HG03280 (cell line): ENCODE measurements around the gene POLR3F.
"Not testable (repeated sequence)": the region's sequence is repeated elsewhere in the genome, so short reads cannot be mapped to it uniquely, and the experiment has no call there.

Source experiments
- ATAC-seq: cut with Tn5 transposase; IDR thresholded peaks from one replicate; pipeline ENCODE4 v1.9.1; 2021; ENCODE audit warnings: mild to moderate bottlenecking, moderate library complexity; ENCODE audit not compliant: unreplicated experiment

The POLR3F gene, protein sequence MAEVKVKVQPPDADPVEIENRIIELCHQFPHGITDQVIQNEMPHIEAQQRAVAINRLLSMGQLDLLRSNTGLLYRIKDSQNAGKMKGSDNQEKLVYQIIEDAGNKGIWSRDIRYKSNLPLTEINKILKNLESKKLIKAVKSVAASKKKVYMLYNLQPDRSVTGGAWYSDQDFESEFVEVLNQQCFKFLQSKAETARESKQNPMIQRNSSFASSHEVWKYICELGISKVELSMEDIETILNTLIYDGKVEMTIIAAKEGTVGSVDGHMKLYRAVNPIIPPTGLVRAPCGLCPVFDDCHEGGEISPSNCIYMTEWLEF

DNA sequence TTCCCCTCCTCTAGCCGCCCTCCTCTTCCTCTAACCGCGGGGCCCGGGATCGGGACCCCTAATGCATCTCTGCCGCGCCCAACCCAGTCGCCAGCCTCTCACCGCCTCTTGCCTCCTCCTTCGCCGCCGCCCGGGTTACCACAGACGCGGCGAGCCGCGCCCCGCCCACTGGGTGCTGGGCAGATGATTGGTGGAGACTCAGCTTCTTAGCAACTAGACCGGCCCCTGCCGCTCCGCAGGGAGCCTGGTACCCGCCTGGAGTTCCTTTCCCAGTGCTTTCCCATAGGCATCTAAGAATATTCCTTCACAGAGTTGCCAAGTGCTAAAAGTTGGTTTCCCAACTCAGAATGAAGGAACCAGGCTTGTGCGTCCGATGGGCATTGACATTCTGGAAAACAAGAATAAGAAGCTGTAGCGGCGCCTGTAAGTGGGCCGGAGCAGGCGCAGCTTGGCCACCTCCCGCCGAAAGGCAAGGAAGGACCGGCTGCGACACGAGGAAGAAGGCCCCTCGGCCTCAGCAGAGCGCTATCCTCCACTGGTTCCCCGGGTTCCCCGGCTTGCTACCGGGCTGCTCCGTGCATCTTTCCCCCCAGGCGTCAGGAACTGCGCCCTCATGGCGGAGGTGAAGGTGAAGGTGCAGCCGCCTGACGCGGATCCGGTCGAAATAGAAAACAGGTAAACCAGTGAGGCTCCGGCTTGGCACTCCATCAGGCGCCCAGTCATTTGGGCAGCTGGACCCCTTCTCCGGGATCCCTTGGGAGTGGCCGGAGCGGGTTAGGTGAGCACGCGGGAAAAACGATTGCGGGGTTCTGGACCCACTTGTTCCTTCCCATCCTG lies at the start of gene POLR3F, which contains the start of gene DZANK1:
Gene POLR3F (plus strand): TSS at position 497 of the 837 bp plus-strand sequence. CDS start 117 bp downstream, at position 614.
Gene DZANK1 (minus strand): TSS at position 137 of the 837 bp plus-strand sequence. CDS start 1,672 bp downstream, outside the sequence.
- peak; percentile 99 for ATAC-seq

DNA sequence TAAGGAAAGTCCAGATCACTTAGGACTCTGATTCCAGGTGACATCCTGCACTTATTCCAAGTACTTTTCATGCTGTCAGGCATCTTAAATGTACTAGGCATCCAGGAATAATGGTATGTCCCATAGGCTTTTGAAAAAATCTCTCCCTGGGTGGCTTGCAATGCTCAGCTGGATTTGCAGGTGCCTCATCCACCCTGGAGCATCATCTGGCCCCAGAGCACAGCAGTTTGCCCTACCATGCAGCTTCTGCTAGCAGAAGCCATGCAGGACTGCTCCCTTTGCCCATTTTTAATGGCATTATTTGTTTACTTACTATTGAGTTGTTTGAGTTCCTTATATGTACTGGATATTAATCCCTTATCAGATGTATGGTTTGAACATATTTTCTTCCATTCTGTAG lies 45.6 kb upstream of the POLR3F start:
- ATAC-seq, result no peak

DNA sequence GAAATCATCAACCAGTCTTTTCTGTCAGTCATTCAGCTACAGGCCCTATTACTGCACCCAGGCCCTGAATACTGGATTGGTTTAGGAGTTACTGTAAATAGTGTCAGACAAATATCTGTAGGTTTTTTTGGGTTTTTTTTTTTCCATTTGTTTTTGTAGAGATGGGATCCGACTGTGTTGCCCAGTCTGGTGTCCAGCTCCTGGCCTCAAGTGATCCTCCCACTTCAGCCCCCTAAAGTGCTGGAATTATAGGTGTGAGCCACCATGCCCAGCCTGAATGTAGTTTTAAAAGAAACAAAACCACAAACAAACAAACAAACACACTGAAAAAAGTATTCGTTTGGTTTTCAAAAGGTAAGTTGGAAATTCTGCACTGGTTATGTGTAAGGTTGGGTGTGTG lies 40.0 kb upstream of the POLR3F start:
- no peak for ATAC-seq

DNA sequence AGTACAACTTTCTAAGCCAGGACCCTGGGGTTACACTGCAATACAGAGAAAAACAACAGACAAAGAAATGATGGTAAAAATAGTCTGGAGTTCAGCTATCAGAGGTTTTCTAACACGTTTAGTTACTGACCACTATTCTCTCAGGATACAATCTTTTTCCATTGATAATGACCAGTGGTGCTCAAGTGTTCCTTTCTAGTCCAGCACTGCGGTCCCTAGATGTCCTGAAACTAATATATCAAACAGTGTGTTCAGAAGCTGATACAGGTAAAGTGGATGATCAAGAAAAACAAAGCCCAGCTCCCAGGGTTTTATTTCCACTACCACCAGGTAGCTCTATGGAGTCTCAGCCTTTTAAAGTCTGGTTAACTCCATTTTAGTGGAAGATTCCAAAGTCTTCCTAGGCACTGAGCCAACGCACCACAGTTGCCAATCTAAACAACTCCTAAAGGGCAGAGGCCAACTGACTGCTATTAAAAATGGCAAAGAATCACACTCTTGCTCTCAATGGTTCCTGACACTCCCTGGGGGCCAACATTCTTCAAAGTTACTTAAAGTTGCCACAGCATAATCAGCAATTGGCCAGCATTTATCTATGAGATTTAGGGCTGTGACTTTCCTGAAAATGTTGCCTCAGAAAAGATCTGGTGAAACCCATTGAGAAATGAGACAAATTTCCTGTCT lies 38.6 kb upstream of the POLR3F start:
- ATAC-seq, result no peak

DNA sequence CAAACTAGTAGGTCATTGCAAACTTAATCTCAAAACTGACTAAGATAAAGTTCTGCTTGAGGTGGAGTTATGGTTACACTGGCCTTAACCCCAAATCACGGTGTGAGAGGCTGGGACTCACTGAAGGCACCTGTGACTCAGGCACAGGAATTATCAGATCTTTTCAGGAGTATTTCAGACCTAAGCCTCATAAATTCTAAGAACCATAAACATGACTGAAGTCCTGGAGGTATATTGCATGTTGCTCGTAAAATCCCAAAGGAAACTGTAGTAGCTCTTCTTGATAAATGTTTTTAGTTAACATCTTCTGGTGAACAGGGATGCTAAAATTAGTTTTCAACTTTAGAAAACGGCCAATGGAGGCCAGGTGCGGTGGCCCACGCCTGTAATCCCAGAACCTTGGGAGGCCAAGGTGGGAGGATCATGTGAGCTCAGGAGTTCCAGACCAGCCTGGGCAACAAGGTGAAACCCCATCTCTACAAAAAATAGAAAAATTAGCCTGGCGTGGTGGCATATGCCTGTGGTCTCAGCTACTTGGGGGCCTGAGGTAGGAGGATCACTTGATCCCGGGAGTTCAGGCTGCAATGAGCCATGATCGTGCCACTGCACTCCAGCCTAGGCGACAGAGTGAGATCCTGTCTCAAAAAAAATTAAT lies 36.9 kb upstream of the POLR3F start:
- ATAC-seq, result no peak

DNA sequence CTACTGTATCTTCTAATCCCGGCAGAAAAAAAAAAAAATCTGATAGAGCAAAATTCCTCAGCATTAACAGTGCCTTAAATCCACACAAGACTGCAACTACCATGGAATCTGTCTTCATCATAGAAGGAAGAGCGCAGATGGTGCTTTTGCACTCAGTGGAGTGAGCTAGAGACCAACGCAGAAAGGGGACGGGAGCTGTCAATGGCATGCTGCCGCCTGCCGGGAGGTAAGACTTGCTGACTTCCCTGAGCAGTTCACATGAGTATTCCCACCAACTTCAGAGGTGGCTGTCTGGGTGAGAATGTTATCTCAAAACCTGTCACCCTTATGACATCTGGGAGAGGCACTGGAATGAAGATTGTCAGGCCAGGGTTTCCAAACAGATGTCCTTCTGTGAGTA lies 36.0 kb upstream of the POLR3F start:
- no peak for ATAC-seq

DNA sequence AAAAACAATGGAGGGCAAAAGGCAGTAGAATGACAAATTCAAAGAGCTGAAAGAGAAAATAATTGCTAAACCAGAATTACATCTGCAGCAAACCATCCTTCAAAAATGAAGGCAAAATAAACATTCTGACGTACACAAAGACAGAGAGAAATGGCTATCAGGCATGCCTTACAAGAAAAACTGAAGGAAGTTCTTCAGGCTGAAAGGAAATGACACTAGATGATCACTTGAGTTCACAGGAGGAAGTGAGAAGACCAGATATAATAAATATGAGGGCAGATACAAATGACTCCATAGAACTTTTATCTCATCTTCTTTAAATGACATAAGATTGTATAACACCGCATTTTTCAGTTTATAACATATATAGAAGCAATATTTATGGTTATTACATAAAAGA lies 30.3 kb upstream of the POLR3F start:
- ATAC-seq, result no peak

DNA sequence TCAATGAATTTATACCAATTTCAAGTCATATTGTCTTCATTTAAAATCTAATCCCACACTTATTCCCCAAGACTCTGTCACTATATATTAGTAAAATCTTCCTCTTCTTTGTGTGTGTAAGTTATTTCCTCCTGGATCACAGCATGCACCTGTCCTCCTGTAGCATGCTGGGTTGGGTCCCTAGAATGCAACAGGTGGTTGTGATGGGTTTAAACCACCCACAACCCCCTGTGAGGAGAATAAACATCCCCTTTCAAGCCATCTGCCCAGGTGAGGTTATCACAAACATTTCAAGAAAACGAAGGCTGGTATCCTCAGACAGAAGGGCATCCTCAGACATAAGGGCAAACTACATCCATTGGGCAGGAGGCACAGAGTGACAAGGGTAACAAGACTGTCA lies 26.8 kb upstream of the POLR3F start:
- no peak for ATAC-seq

DNA sequence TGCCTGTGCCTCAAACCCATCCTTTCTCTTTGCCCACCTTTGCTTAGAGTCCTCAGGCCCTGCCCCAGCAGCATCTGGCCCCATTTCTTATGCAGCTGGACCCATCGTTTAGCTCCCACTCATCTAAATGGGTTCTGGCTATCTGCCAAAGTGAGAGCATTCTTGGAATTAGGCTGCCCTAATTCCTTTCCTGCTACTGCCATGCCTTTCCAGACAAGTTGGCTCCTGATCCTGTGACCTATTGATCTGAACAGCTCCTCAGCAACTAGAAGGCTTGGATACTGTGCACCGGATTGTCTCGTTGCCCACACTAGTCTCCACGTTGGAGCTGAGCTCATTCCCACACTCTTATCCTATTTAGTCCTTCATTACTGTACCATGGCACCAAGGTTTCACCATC lies 23.3 kb upstream of the POLR3F start:
- no peak for ATAC-seq

DNA sequence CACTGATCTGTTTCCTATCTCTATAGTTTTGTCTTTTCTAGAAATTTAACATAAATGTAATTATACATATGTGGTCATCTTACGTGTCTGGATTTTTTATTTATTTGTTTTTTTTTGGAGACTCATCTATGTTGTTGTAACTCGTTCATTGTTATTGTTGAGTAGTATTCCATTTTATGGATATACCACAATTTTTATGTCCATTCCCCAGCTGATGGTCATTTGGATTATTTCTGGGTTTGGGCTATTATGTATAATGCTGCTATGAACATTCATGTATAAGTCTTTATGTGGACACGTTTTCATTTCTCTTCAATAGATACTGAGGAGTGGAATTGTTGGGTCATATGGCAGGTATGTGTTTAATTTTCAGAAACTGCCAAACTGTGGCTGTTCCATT lies 10.6 kb upstream of the POLR3F start:
- ATAC-seq, result no peak

DNA sequence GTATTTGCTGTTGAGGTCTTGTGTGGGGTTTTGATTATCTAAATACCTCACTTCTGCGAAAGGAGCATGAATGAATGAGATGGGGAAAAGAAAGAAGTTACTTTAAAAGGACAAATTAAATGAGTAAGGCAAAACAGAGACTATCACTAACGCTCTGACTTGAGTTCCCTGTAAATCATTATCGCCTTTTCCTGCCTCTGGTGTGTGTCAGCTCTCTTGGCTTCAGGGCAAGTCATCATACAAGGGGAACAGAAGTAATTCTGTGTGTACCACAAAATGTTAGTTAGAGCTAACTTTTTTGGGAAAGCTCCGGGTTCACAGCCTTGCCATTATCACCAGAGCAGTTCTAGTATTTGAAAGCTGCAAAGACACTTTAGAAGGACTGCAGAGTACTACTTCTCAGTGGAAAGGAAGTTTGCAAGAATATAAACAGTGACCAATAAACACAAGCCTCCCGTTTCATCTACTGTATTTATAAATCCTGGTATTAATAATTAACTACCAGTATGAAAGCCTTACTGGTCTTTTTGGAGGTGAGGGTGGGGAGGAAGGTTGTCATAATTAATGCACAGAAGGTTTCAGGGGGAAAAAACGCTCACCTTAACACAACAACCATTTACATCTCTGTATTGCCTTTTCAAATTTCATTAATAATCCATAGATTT lies 1.5 kb upstream of the POLR3F start:
- no peak for ATAC-seq

DNA sequence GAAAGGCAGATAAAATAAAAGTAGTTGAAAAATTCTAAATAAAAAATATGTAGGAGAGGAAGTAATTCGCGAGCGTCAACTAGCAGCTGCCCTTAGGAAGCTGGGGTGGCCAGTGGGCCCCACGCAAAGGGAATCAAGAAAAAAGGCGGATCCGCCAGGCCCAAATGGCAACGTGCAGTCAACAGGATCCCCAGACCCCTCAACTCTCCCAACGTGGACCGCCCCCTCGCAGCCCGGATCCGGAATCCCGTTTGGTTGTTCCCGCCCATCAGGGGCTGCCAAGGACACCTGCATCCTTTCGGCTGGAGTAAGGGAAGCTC lies 656 bp upstream of the POLR3F start:
- peak; percentile 28 for ATAC-seq

DNA sequence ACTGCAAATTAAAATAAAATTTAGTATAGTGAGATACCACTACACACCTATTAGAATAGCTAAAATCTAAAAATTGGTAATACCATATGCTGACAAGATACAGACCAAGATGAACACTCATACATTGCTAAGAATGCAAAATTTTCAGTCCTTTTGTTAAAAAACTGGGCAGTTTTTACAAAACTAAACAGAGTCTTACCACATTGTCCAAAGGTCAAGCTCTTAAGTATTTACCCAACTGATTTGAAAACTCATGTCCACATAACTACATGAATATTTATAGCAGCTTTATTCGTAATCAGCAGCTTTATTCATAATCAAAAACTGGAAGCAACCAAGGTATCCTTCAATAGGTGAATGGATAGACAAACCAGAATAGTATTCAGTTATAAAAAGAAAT lies 10.0 kb downstream of the POLR3F start:
- no peak for ATAC-seq

DNA sequence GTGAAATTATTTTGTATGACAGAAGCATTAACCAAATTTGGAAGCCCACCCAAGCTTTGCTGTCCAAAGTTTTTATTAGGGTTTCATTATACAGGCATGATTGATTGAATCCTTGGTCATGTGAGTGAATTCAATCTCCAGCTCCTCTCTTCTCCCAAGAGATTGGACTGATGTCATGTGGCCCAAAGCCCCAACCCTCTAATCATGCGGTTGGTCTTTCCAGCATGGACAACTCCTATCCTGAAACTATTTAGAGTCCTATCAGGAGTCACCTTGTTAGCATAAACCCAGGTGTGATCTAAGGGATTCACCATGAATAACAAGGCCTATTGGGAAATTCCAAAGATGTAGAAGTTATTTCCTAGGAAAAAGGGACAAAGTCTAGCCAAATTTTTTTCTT lies 10.6 kb downstream of the POLR3F start:
- no peak for ATAC-seq

DNA sequence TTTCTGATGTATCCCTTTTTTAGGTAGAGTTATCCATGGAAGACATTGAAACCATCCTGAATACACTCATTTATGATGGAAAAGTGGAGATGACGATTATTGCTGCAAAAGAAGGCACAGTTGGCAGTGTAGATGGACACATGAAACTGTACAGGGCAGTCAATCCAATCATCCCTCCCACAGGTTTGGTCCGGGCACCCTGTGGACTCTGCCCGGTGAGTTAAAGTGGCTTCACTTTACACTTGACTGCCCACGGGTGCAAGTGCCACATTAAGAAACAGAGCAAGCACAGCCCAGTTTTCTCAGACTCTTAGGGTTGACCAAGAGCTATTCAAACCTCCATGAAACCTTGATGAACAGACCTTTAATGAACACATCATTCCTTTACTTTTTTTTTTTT lies 14.4 kb downstream of the POLR3F start:
- ATAC-seq, result no peak

DNA sequence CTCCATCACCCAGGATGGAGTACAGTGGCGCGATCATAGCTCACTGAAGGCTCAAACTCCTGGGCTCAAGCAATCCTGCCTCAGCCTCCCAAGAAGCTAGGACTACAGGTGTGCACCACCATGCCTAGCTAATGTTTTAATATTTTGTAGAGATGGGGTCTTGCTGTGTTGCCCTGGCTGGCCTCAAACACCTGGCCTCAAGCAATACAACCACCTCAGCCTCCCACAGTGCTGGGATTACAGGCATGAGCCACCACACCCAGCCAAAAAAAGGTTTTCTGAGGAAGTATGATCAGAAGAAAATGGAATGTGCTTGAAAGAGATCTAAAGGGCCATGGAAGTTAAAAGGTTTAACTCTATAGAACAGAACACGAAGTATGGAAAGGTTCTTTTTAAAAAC lies 21.1 kb downstream of the POLR3F start:
- no peak for ATAC-seq

DNA sequence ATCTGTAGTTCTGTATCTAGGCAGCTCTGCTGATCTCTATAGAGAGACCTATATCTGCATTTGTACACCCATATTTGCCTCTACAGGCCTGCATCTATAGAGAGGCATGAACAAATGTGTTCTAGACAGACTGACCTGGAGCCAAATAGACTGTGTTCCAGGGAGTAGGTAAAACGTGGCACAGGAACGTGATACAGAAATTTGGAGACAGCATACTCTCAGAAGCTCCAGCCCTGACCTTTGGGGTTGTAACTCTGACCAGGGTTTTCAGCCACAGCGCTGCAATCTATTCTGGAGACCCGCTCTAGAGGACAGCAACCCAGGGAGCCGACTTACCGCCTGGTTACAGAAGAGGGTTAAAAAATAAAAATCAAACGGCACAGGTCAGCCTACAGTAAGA lies 28.9 kb downstream of the POLR3F start:
- ATAC-seq, result no peak

DNA sequence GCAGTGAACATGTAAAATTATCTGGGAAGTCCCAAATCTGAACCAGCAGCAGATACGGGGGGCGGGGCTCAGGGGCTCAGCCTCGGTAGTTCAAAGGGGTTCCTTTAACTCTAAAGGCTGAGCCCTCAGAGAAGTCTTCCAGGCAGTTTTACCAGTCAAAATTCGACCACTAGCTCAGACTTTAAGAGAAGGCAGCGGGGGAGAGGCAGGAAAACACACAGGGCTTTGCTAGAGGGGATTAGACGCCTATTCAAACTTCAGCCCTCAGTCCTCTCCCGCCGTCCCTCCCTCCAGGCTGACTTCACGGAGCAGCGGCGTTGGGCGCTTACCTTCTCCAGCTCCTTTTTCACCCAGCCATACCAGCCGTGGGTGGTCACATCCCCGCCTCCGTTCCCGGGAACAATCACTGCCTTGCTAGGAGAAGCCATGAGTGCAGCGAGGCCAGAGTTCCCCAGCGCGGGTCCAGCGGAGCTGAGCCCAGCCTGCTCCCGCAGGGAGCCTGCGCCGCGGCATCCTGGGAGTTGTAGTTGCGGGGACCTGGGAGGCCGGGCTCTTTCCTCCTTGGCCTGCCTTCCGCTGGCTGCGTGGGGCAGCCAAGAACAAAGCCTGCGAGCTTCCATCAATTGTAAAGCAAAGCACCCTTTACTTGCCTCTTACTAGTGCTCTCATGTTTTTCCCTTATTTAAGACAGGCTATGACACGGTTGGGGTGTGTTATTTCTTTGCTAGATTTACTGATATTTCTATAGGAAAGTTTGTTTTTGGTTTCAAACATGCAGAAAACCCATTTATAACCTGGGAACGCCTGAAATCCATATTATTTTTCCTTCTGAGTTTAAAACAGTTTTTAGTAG lies 29.8 kb downstream of the POLR3F start, which contains the start of gene RBBP9:
Gene RBBP9 (minus strand): TSS at position 486 of the 853 bp plus-strand sequence. CDS start 58 bp downstream, at position 428.
- peak; percentile 95 for ATAC-seq

DNA sequence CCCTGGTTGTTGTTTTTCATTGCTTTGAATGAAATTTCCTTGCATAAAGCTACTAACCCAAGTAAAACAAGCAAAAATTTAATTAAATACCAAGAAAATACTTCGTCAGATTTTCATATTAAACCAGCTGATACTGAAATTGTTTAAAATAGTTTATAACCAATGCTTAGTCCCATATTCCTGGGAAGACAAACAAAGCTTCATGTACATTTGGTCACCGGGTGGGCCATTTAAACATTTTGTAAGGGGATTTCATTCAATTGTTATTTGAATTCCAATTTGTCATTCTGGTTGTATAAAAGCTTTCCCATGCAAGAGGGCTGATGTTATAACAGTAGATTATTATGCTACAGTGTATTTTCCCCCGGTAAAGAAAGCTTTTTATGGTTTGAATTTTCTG lies 30.4 kb downstream of the POLR3F start:
- no peak for ATAC-seq

DNA sequence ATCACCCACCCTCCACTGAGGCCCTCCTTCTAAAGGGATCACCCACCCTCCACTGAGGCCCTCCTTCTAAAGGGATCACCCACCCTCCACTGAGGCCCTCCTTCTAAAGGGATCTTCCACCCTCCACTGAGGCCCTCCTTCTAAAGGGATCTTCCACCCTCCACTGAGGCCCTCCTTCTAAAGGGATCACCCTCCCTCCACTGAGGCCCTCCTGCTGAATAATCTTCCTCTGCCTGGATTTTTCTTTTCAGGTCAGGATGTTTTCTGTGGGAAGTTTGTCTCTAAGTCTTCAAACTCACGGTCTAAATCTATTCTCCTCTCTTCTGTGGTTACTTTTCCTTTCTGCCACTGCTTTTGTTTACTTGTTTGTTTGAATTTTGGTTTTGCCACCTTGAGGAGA lies 34.5 kb downstream of the POLR3F start:
- ATAC-seq, result not testable (repeated sequence)
